ENCODE data around the gene ARHGAP22. TPM values are rescaled to one million over a fixed set of nuclear protein-coding genes. Genes with fewer than 3 reads are reported as not detected.

ARHGAP22 gene
- total RNA-seq, 4 donors from 2014 or later: 0.59 to 2.1 (median 1.2) TPM

GRCh38 chr10:48602401-48603135 lies 2.3 kb downstream of the ARHGAP22 start:
- TF ChIP-seq CTCF (IDR thresholded peaks at IDR 0.05) (no peak), POLR2A (IDR thresholded peaks at IDR 0.05) (no peak)
- H3K36me3 ChIP-seq: no peaks in the 10 kb centered on the region
- WGBS, 2 donors: 80 to 81% methylated on average over 8 of the region's 8 CpGs
- no peak overlapping the region for H3K27ac ChIP-seq
- H3K4me1 ChIP-seq: peaks cover 10 to 30% (median 13%) of the 10 kb centered on the region in 3 donors
- no peaks in the 10 kb centered on the region for H3K9me3 ChIP-seq
- peaks cover 0 to 42% (median 0%) of the 10 kb centered on the region in 4 donors for H3K27me3 ChIP-seq
- no peak overlapping the region for H3K4me3 ChIP-seq
- intact Hi-C loops (cut with DNase I): no loop called here
- DNase-seq: no peak

GRCh38 chr10:48601789-48602188 lies 3.1 kb downstream of the ARHGAP22 start:
- Histone ChIP-seq H3K4me1 (peaks cover 10 to 22% (median 13%) of the 10 kb centered on the region in 3 donors), H3K9me3 (no peaks in the 10 kb centered on the region), H3K4me3 (no peak overlapping the region), H3K27ac (no peak overlapping the region), H3K27me3 (peaks cover 0 to 35% (median 0%) of the 10 kb centered on the region in 4 donors), H3K36me3 (no peaks in the 10 kb centered on the region)
- TF ChIP-seq POLR2A (IDR thresholded peaks at IDR 0.05): no peak
- TF ChIP-seq CTCF (IDR thresholded peaks at IDR 0.05): no peak
- DNase-seq: no peak
- intact Hi-C loops (cut with DNase I): no loop called here
- WGBS, 2 donors: 80 to 92% methylated on average over 1 of the region's 1 CpG

GRCh38 chr10:48600645-48601505 lies 4.0 kb downstream of the ARHGAP22 start:
- no peak for DNase-seq
- Histone ChIP-seq H3K4me1 (peaks cover 10 to 17% (median 13%) of the 10 kb centered on the region in 3 donors), H3K4me3 (no peak overlapping the region), H3K27ac (no peak overlapping the region), H3K9me3 (no peaks in the 10 kb centered on the region), H3K36me3 (no peaks in the 10 kb centered on the region), H3K27me3 (peaks cover 0 to 26% (median 0%) of the 10 kb centered on the region in 4 donors)
- 100% methylated on average over 2 to 3 of the region's 3 CpGs for WGBS, 2 donors
- intact Hi-C loops (cut with DNase I): no loop called here
- TF ChIP-seq POLR2A (IDR thresholded peaks at IDR 0.05) (no peak), CTCF (IDR thresholded peaks at IDR 0.05) (no peak)

GRCh38 chr10:48599830-48600134 lies 5.1 kb downstream of the ARHGAP22 start:
- H3K36me3 ChIP-seq: no peaks in the 10 kb centered on the region
- DNase-seq: no peak
- H3K9me3 ChIP-seq: no peaks in the 10 kb centered on the region
- H3K27ac ChIP-seq: no peak overlapping the region
- peaks cover 0 to 15% (median 0%) of the 10 kb centered on the region in 4 donors for H3K27me3 ChIP-seq
- H3K4me1 ChIP-seq: peaks cover 5 to 9% (median 8%) of the 10 kb centered on the region in 3 donors
- TF ChIP-seq CTCF (IDR thresholded peaks at IDR 0.05): no peak
- WGBS, 2 donors: 33 to 38% methylated on average over 1 of the region's 2 CpGs
- intact Hi-C loops (cut with DNase I): no loop called here
- H3K4me3 ChIP-seq: no peak overlapping the region
